ENCODE results near the gene ZNRF3. TPM values are rescaled to one million over a fixed set of nuclear protein-coding genes. Genes with fewer than 3 reads are reported as not detected.
A peak's percentile ranks its signal among the peaks of the same experiment; 100 is the strongest.
"Not testable (repeated sequence)": the region's sequence is repeated elsewhere in the genome, so short reads cannot be mapped to it uniquely, and the experiment has no call there.

ZNRF3 gene
- total RNA-seq, 1 donor from 2014 or later: 6.9 TPM

- peak; percentile 71 for ATAC-seq
- intact Hi-C loops (cut with micrococcal nuclease): no loop called here
- DNase-seq: no peak
These were observed 20.4 kb downstream of the ZNRF3 start for GRCh38 chr22:28903729-28904128.

- ATAC-seq (peak; percentile 45), DNase-seq (no peak)
- intact Hi-C loops (cut with micrococcal nuclease): no loop called here
These were observed 21.0 kb downstream of the ZNRF3 start for GRCh38 chr22:28904211-28904896.

DNA sequence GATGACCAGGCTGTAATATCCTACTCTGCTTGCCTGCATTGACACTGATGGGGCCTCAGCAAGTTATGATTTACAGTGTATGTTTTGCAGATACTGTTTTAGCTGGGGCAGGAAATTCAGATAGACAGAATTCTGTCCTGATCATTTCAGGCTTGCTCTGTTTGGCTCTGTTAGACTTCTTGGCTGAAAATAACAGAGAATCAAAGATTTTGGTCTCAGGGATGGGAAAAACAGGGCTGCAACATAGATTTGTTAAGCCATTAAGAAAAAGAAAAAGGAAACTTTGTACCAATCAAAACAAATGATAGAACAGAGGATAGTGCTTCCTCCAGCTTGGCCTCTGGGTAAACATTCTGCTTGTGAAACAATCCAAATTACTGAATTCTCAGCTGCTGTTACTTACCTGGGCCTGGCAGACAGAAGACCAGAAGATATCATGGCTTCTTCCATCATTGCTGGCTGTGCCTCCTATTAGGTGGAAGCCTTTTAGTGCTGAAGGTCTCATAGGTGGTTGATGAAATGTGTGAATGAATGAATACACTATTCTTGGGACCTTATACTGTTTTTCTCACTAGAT is 22.0 kb downstream of the ZNRF3 start:
- DNase-seq: no peak
- no peak for ATAC-seq
- intact Hi-C loops (cut with micrococcal nuclease): no loop called here

DNA sequence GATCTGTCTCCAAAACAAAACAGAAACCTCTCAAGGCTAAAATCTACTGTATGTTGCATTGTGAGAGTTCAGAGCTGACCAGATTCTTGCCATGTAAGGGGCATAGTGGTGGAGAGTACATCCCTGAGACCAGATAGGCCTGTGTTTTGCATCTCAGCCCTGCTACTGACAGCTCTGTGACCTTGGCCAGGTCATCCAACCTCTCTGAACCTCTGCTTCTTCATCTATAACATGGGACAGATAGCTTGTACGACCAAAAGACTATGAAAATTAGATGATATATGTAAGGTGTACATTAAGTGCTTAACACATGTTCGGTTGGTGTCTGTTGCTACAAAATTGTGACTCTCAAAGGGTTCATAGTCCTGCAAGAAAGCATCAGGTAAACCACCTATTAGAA is 22.9 kb downstream of the ZNRF3 start:
- no peak for DNase-seq
- no peak for ATAC-seq
- intact Hi-C loops (cut with micrococcal nuclease): no loop called here

DNA sequence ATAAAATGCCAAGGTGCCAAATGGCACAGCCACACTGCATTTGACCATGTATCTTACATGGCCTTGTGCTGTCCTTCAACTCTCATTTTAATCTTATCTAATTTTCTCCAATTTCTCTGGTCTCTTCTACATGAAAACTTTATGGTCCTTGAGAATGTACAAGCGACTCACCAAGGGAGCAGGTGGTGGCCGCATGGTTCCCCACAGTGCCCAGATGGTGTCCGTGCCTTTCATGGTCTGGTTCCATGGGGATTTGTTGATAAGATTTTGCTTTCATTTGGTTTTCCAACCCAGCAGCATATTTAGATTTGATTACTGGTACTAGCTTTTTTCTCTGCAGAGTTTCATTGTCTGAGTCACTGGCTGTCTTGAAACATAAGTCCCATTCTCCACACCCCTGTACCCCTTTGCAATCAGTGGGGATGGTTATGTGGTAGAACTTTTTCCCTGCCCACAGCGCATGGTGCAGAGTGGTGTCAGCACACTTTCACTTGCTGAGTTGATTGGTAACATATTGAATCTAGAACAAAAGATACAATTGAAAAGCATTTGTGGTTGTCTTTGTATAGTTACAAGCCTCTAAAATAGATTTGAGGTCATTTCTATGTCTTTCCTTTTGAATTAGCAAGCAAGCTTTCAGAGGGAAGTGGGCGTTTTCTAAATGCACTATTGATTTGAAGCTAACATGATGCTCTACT is 24.1 kb downstream of the ZNRF3 start:
- intact Hi-C loops (cut with micrococcal nuclease): no loop called here
- ATAC-seq: no peak
- no peak for DNase-seq

- DNase-seq; intact Hi-C loops (cut with micrococcal nuclease); ATAC-seq: not testable (repeated sequence)
These were observed 25.4 kb downstream of the ZNRF3 start for GRCh38 chr22:28908810-28909209.

DNA sequence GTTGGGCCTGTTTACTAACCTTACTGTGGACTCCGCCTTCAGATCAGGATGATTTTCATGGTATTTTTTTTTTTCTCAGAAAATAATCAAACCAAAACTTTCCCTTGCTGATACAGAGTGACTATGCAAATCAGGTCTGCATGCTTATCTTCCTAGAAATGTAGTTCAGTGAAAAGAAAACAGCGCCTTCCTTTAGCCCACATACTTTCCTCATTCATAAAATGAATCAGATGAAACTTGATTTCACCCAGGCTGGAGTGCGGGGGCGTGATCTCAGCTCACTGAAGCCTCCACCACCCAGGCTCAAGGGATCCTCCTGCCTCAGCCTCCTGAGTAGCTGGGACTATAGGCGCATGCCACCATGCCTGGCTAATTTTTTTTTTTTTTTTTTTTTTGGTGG is 26.0 kb downstream of the ZNRF3 start:
- intact Hi-C loops (cut with micrococcal nuclease): no loop called here
- ATAC-seq (no peak), DNase-seq (no peak)

- intact Hi-C loops (cut with micrococcal nuclease): no loop called here
- ATAC-seq (peak; percentile 11), DNase-seq (no peak)
These were observed 27.4 kb downstream of the ZNRF3 start for GRCh38 chr22:28910569-28911303.

DNA sequence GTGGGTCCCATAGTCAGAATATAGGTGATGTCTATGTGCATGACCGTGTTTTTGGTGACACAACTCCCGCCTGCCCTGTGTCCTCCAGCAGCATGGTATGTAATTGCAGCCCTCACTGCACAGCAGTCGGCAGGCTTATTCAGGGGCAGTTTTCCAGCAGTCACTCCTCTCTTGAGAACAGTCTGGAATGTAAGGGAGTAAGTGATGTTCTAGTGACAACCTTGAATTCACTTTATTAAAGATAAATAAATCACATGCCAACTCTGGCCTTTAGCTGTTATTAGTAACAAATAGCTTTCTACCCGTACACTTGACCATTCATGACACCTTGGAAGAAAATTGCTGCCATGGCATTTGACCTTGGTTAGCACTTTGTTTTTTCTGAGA is 27.9 kb downstream of the ZNRF3 start:
- ATAC-seq (peak; percentile 83), DNase-seq (no peak)
- intact Hi-C loops (cut with micrococcal nuclease): no loop called here

DNA sequence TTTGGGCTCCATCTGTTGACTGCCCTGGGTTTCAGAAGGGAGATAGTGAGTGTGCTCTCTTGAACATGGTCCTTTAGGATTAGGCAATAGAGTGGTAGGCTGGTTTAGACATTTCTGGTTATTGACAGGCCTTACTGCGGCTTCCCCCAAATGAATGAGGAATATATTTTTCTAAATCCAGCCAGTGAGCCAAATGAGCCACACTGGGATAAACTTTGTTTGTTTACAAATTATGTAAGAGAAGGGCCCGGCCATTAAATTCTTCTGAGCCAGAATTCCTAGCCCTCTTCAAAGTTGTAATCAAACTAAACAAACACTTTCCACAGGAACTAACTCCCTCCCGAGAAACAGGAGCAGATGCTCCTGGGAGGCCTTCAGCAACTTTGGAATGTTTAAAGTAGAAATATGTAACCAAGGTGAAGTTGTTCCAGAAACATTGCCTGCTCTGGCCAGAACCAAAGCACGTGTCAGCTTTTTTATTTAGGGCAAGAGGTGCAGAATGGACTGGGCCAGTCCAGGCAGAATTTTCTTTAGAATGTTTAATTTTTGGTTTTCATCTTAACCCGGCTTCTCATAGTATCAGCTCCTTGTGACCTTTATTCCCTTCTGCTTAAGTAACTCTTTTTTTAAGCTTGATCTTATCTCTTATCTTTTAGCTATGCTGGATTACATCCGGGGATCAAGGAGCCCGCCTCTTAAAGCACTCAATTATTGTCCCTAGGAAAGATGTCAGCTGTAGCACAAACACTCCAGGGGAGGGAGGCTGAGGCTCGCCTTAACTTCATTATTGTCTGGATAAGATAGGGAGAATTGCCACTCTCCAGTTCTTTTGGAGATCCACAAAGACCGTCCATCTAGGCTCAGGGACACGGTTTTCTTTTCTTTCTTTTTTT is 28.7 kb downstream of the ZNRF3 start:
- intact Hi-C loops (cut with micrococcal nuclease): no loop called here
- ATAC-seq (peak; percentile 58), DNase-seq (no peak)

DNA sequence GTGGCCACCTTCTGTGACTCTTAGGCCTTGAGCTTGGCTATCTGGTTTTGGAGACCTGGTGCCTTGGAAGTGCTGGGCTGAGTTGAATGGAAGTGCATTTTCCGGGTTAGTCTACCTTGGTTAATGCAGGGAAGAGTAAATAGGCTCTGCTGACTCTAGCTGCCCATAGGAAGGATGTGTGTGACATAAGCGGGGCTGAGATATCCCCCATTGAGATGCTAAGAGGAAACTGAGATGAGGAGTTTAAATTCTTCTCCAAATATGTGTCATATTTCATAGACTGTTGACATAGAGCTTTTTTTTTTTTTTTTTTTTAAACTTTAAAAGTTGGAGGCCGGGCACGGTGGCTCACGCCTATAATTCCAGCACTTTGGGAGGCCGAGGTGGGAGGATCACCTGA is 30.8 kb downstream of the ZNRF3 start:
- no peak for ATAC-seq
- intact Hi-C loops (cut with micrococcal nuclease): no loop called here
- DNase-seq: no peak

- ATAC-seq: no peak
These were observed 32.6 kb downstream of the ZNRF3 start for GRCh38 chr22:28915969-28916368.

DNA sequence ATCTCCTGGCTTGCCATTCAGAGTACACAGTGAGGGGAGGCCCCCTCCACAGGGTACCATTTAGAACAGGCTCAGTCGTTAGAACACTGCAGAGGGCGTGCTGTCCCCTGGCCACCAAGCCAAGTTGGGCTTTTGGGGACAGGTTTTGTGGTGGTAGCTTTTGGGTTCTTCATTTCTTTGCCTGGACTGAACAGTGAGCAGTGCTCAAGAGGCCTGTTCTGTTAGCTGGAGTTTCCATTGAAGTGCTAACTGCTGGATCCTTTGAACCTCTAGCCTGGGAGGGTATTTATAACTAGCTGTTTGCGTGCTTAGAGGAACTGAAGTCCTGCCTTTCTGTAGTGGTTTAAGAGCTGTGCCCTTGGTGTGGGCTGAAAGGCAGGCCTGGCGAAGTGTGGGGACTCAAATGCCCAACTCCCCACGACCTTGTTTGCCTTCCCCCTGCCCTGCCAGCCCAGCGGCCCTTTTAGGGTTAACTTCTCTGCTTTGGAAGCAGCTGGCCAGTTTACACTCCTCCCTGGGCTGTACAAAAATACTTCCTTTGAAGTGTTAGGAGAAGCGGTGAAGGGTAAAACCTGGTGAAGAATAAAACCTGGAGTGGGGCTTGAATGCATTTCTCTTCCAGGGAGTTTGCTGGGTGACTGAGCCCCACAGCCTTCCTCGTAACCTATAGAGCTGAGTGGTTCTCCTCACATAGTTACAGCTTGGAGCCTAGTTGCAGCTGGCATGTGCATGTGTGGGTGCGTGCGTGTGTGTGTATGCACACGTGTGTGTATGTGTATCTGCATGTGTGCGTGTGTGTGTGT is 34.6 kb downstream of the ZNRF3 start:
- DNase-seq: peak; percentile 54
- intact Hi-C loops (cut with micrococcal nuclease): no loop called here
- ATAC-seq: peak; percentile 86

More at GRCh38 chr22:28915969-28916368, 32.6 kb downstream of the ZNRF3 start:
- intact Hi-C loops (cut with micrococcal nuclease): no loop called here
- DNase-seq: no peak

DNA sequence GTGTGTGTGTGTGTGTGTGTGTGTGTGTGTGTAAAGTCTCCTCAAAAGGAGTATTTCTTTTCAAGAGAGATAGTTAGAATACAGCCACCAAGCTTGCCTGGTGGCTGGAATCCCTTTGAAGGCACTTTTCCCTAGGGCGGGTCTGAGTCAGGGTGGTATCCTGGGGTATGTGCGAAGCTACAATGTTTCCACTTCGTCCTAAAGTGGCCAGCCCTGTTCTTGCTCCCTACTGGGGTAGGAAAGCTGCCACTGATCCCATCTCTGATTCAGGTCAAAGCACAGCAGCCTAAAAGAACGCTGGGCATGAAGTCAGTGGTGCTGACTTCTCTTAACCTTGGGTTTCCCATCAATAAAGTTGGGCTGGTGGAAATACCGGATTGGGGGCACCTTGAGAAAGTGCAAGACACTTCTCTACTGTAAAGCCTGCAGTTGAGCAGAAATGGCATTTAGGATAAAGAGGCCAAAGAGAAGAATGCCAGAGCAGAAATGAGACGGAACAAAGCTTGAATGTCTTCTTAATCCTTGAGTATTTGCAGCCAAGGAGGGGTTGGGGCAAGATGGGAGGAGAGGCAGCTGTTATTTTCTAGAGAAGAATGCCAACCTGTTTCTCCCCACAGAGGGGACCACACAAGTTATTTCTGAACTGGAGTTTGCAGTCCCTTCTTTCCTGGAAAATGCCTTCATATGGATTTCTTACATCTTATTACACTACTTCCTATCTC is 35.3 kb downstream of the ZNRF3 start:
- intact Hi-C loops (cut with micrococcal nuclease): no loop called here
- DNase-seq (no peak), ATAC-seq (peak; percentile 3)

- intact Hi-C loops (cut with micrococcal nuclease): no loop called here
- DNase-seq (no peak), ATAC-seq (no peak)
These were observed 37.6 kb downstream of the ZNRF3 start for GRCh38 chr22:28920757-28921584.

DNA sequence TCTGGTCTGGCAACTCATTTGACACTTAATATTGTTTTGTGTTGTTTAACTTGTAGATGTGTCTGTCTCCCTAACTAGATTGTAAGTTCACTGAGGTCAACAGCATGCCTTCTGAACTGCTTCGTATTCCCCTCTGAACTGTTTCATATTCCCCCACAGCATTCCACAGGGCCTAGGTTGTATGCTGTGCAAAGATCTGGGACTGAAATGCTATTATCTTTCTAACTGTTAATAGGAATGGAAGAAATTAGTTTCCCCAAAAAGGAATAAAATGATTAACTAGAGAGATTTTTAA is 38.2 kb downstream of the ZNRF3 start:
- ATAC-seq (no peak), DNase-seq (no peak)
- intact Hi-C loops (cut with micrococcal nuclease): no loop called here

All from left ventricle myocardium superior (tissue), 1 donor.